Neural progenitor cell (in vitro differentiated cells): Measurements from ENCODE around the gene C1orf210. TPM values are rescaled to one million over a fixed set of nuclear protein-coding genes. Genes with fewer than 3 reads are reported as not detected.

Experiments used
- DNase-seq: peaks from one replicate; pipeline ENCODE4 v3.0.0-alpha.2; 2016; ENCODE audit warnings: low spot score
- H2AFZ ChIP-seq: fragments of 200-600 bp; sonication (generic); replicated peaks from 2 replicates; pipeline ENCODE4 v1.6.1; 2016; ENCODE audit warnings: antibody characterized with exemption
- H3F3A ChIP-seq: fragments of 200-600 bp; sonication (generic); 2 replicates; pipeline ENCODE4 v1.6.1; 2016; ENCODE audit warnings: antibody characterized with exemption, low read depth
- H3K27ac ChIP-seq: fragments of 200-600 bp; sonication (generic); 2 replicates; pipeline ENCODE4 v1.5.1; 2016; ENCODE audit warnings: mild to moderate bottlenecking
- H3K27me3 ChIP-seq: fragments of 200-600 bp; sonication (generic); 2 replicates; pipeline ENCODE4 v1.6.1; 2016; ENCODE audit warnings: mild to moderate bottlenecking, moderate library complexity
- H3K36me3 ChIP-seq: fragments of 200-600 bp; sonication (generic); 2 replicates; pipeline ENCODE4 v1.5.1; 2016
- H3K4me1 ChIP-seq: fragments of 200-600 bp; sonication (generic); 2 replicates; pipeline ENCODE4 v1.6.1; 2016; ENCODE audit warnings: mixed run types
- H3K4me2 ChIP-seq: fragments of 200-600 bp; sonication (generic); 2 replicates; pipeline ENCODE4 v1.6.1; 2016
- H3K4me3 ChIP-seq: fragments of 200-600 bp; sonication (generic); 2 replicates; pipeline ENCODE4 v1.5.1; 2016
- H3K79me2 ChIP-seq: fragments of 200-600 bp; sonication (generic); 2 replicates; pipeline ENCODE4 v1.6.1; 2016; ENCODE audit warnings: low read depth
- H3K9ac ChIP-seq: fragments of 200-600 bp; sonication (generic); 2 replicates; pipeline ENCODE4 v1.6.1; 2016
- H3K9me3 ChIP-seq: fragments of 200-600 bp; sonication (generic); 2 replicates; pipeline ENCODE4 v1.5.1; 2016; ENCODE audit warnings: low read depth
- H4K20me1 ChIP-seq: fragments of 200-600 bp; sonication (generic); 2 replicates; pipeline ENCODE4 v1.6.1; 2016; ENCODE audit warnings: low read depth
- H3K27ac Mint-ChIP-seq: 3 replicates; pipeline ENCODE4 v1.8.0; 2021; ENCODE audit warnings: mixed read lengths
- H3K27me3 Mint-ChIP-seq: 2 replicates; pipeline ENCODE4 v1.8.0; 2022; ENCODE audit warnings: low read depth, mild to moderate bottlenecking, inconsistent platforms, moderate library complexity, mixed read lengths; ENCODE audit not compliant: insufficient read depth
- H3K36me3 Mint-ChIP-seq: 3 replicates; pipeline ENCODE4 v1.8.0; 2021; ENCODE audit warnings: mixed read lengths
- H3K4me1 Mint-ChIP-seq: 3 replicates; pipeline ENCODE4 v1.8.0; 2021; ENCODE audit warnings: mixed read lengths
- H3K4me3 Mint-ChIP-seq: 3 replicates; pipeline ENCODE4 v1.8.0; 2021; ENCODE audit warnings: mild to moderate bottlenecking, moderate library complexity, mixed read lengths
- H3K9me3 Mint-ChIP-seq: 3 replicates; pipeline ENCODE4 v1.8.0; 2020; ENCODE audit warnings: mixed read lengths
- EZH2 ChIP-seq: fragments of 200-600 bp; sonication (generic); IDR thresholded peaks from 2 replicates; pipeline ENCODE4 v1.6.1; 2017; ENCODE audit warnings: antibody characterized with exemption, mild to moderate bottlenecking, moderate library complexity
- EZH2phosphoT487 ChIP-seq: fragments of 200-600 bp; sonication (generic); IDR thresholded peaks from 2 replicates; pipeline ENCODE4 v1.6.1; 2017; ENCODE audit warnings: antibody characterized with exemption
- total RNA-seq: library from RNA; depleted of rRNA; stranded (reverse); fragments of >200 nt; gene quantifications from 2 replicates; pipeline ENCODE4 v1.2.3, GENCODE V29; 2015; ENCODE audit warnings: low replicate concordance
- TF ChIP-seq, protein P1 (sequence below): fragments of 200-600 bp; sonication (generic); IDR thresholded peaks from 2 replicates; pipeline ENCODE4 v1.5.1; 2017; ENCODE audit warnings: antibody characterized with exemption, mild to moderate bottlenecking

The C1orf210 gene
- total RNA-seq, 1 donor from 2014 or later = not detected

DNA sequence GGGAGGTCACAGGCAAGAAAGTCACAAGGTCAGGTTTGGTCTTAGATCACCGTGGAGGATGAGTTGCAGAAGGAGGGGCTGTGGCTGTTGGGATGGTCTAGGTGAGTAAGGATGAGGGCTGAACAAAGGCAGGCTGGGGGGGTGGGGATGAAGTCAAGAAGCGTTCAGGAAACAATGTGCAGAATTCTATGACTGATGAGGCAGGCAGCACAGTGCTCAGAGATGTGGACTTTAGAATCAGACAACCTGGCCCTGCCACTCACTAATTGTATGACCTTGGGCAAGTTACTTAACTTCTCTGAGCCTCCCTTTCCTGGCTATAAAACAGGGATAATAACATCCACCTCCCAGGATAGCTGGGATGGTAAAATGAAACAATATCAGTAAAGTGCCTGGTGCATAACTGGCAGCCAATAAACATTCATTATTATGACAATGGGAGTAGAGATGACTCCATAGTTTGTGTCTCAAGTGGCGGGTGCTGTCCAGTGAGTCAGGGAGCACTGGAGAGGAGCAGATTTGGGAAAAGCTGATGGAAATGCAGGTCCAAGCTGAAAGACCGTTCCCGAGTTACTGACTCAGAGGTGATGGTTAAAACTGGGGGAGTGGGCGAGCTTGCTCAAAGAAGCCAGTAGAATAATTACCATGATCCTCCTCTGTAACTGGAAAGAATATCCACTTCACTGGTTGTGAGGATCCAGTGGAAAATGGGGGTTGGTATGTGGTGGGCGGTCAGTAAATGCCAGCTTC lies 17.5 kb upstream of the C1orf210 start:
- Mint-ChIP-seq H3K4me1 (peaks cover 19% of the 10 kb centered on the region), H3K27me3 (peaks cover 7% of the 10 kb centered on the region), H3K9me3 (no peaks in the 10 kb centered on the region), H3K36me3 (no peaks in the 10 kb centered on the region), H3K27ac (peak overlapping the region; percentile 43), H3K4me3 (no peak overlapping the region)
- Histone ChIP-seq H3K9ac (no peak overlapping the region), H4K20me1 (no peaks in the 10 kb centered on the region), H3K9me3 (no peaks in the 10 kb centered on the region), H3F3A (no peaks in the 10 kb centered on the region), H3K27me3 (no peaks in the 10 kb centered on the region), H2AFZ (no peak overlapping the region), H3K4me2 (no peak overlapping the region), H3K4me1 (peaks cover 25% of the 10 kb centered on the region), H3K27ac (no peak overlapping the region), H3K36me3 (no peaks in the 10 kb centered on the region), H3K4me3 (no peak overlapping the region), H3K79me2 (no peaks in the 10 kb centered on the region)
- TF ChIP-seq EZH2phosphoT487 = no peak
- TF ChIP-seq, protein P1, sequence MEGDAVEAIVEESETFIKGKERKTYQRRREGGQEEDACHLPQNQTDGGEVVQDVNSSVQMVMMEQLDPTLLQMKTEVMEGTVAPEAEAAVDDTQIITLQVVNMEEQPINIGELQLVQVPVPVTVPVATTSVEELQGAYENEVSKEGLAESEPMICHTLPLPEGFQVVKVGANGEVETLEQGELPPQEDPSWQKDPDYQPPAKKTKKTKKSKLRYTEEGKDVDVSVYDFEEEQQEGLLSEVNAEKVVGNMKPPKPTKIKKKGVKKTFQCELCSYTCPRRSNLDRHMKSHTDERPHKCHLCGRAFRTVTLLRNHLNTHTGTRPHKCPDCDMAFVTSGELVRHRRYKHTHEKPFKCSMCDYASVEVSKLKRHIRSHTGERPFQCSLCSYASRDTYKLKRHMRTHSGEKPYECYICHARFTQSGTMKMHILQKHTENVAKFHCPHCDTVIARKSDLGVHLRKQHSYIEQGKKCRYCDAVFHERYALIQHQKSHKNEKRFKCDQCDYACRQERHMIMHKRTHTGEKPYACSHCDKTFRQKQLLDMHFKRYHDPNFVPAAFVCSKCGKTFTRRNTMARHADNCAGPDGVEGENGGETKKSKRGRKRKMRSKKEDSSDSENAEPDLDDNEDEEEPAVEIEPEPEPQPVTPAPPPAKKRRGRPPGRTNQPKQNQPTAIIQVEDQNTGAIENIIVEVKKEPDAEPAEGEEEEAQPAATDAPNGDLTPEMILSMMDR = no peak
- DNase-seq = no peak

DNA sequence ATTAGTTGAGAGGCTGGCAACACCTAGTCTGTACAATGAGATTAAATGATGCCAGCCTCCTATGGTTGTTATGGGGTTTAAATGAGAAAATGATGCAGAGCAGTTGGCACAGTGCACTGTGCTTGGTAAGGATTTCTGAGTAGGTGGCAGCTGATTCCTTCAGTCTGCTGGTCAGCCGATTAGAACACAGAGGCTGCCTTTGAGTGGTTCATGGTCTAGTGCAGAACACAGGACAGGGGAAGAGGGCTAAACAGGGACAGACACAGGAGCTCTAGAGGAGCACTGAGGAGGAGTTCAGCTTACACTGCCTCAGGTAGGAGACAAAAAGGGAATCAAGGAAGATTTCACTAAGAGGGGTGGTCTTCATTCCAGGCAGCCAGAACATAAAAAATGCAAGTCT lies 16.8 kb upstream of the C1orf210 start:
- H3F3A ChIP-seq = no peaks in the 10 kb centered on the region
- no peak overlapping the region for H3K4me2 ChIP-seq
- no peak overlapping the region for H2AFZ ChIP-seq
- Mint-ChIP-seq H3K36me3 (no peaks in the 10 kb centered on the region), H3K4me1 (peaks cover 19% of the 10 kb centered on the region), H3K27ac (no peak overlapping the region), H3K9me3 (no peaks in the 10 kb centered on the region), H3K27me3 (peaks cover 7% of the 10 kb centered on the region), H3K4me3 (no peak overlapping the region)
- no peaks in the 10 kb centered on the region for H4K20me1 ChIP-seq
- H3K27ac ChIP-seq = no peak overlapping the region
- no peaks in the 10 kb centered on the region for H3K79me2 ChIP-seq
- DNase-seq = no peak
- no peak overlapping the region for H3K9ac ChIP-seq
- TF ChIP-seq, protein P1 = no peak
- TF ChIP-seq EZH2phosphoT487 (no peak), EZH2 (no peak)
- H3K27me3 ChIP-seq = no peaks in the 10 kb centered on the region
- no peaks in the 10 kb centered on the region for H3K9me3 ChIP-seq
- peaks cover 28% of the 10 kb centered on the region for H3K4me1 ChIP-seq
- H3K36me3 ChIP-seq = no peaks in the 10 kb centered on the region
- H3K4me3 ChIP-seq = no peak overlapping the region

DNA sequence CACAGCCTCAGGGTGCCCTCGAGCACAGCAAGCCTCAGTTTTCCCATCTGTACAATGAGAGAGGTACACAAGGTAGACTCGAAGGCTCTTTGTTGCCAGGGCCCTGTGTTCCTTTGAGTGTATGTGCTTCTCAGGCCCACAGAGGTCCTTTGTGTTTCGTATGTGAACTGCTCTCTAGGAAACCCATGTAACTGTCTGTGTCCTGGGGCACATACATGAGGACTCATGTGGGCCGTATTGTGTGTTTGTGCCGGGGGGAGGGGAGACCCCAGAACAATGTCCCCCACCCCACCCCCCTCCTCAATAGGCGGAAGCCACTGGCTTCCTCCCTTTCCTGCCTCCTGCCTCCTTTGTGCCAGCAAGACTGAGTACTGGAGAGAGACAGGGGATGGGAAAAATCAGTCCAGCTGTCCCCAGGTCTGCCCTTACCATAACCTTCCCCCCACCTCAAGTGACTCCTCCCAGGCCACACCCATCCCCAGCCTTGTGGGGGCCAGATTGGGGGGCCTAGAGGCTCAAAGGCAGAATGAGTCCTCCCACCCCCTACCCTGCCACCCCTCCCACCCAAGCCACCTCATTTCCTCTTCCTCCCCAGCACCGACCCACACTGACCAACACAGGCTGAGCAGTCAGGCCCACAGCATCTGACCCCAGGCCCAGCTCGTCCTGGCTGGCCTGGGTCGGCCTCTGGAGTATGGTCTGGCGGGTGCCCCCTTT lies 15.2 kb upstream of the C1orf210 start, which contains the start of gene TIE1:
TIE1 (plus strand) TSS at position 605 of the 717 bp plus-strand sequence; CDS start at position 695, 90 bp downstream.
- Mint-ChIP-seq H3K4me1 (peaks cover 29% of the 10 kb centered on the region), H3K27me3 (peaks cover 6% of the 10 kb centered on the region), H3K36me3 (no peaks in the 10 kb centered on the region), H3K9me3 (no peaks in the 10 kb centered on the region), H3K27ac (peak within 1 kb of the TSS; percentile 70), H3K4me3 (no peak within 1 kb of the TSS)
- Histone ChIP-seq H3K4me1 (peaks cover 43% of the 10 kb centered on the region), H2AFZ (peak within 1 kb of the TSS; percentile 89), H3K27ac (no peak within 1 kb of the TSS), H3F3A (peaks cover 11% of the 10 kb centered on the region), H3K36me3 (no peaks in the 10 kb centered on the region), H3K9me3 (no peaks in the 10 kb centered on the region), H3K4me3 (no peak within 1 kb of the TSS), H4K20me1 (no peaks in the 10 kb centered on the region), H3K27me3 (no peaks in the 10 kb centered on the region), H3K9ac (no peak within 1 kb of the TSS), H3K79me2 (no peaks in the 10 kb centered on the region), H3K4me2 (no peak within 1 kb of the TSS)
- DNase-seq = no peak
- TF ChIP-seq EZH2phosphoT487 = no peak
- TF ChIP-seq, protein P1 = no peak
- no peak for TF ChIP-seq EZH2
